Measurements from ENCODE around the gene IGF1R. TPM values are rescaled to one million over a fixed set of nuclear protein-coding genes. Genes with fewer than 3 reads are reported as not detected.

IGF1R gene
- polyA plus RNA-seq, 1 experiment = 36.2 TPM

GRCh38 chr15:98786717-98787116, 138.4 kb downstream of the IGF1R start:
- no peaks in the 10 kb centered on the region for H3K27me3 ChIP-seq (ENCODE audit: control insufficient read depth, insufficient read depth, low read length)
- H3K36me3 ChIP-seq (ENCODE audit: control insufficient read depth, insufficient read depth, low read length) = no peaks in the 10 kb centered on the region
- CTCF ChIA-PET = no interaction called here
- TF ChIP-seq CTCF (IDR thresholded peaks at IDR 0.05; ENCODE audit: insufficient read depth, low read depth, low read length) = no peak
- DNase-seq (ENCODE audit: low read depth) = no peak
- POLR2A ChIA-PET = no interaction called here
- H3K4me3 ChIP-seq (ENCODE audit: low read depth, low read length) = no peak overlapping the region

GRCh38 chr15:98787194-98787593, 138.9 kb downstream of the IGF1R start:
- POLR2A ChIA-PET = no interaction called here
- CTCF ChIA-PET = no interaction called here
- DNase-seq (ENCODE audit: low read depth) = no peak

GRCh38 chr15:98787936-98788757, 139.8 kb downstream of the IGF1R start:
- POLR2A ChIA-PET = no interaction called here

More at GRCh38 chr15:98787194-98787593, 138.9 kb downstream of the IGF1R start:
- TF ChIP-seq CTCF (IDR thresholded peaks at IDR 0.05; ENCODE audit: insufficient read depth, low read depth, low read length) = no peak
- Histone ChIP-seq H3K27me3 (ENCODE audit: control insufficient read depth, insufficient read depth, low read length) (no peaks in the 10 kb centered on the region), H3K4me3 (ENCODE audit: low read depth, low read length) (no peak overlapping the region), H3K36me3 (ENCODE audit: control insufficient read depth, insufficient read depth, low read length) (no peaks in the 10 kb centered on the region)

GRCh38 chr15:98789020-98789419, 140.7 kb downstream of the IGF1R start:
- H3K27me3 ChIP-seq (ENCODE audit: control insufficient read depth, insufficient read depth, low read length) = no peaks in the 10 kb centered on the region
- H3K36me3 ChIP-seq (ENCODE audit: control insufficient read depth, insufficient read depth, low read length) = no peaks in the 10 kb centered on the region
- ChIA-PET POLR2A (interaction anchor here (0.6 kb wide), 1 partner anchor 277 kb away, joined by 4 read pairs; no protein-coding TSS in a partner anchor), CTCF (interaction anchor here (0.7 to 1.4 kb wide), 4 partner anchors 9 to 142 kb away, joined by 3 to 5 read pairs (median 3); no protein-coding TSS in a partner anchor)
- no peak for TF ChIP-seq CTCF (IDR thresholded peaks at IDR 0.05; ENCODE audit: insufficient read depth, low read depth, low read length)
- no peak overlapping the region for H3K4me3 ChIP-seq (ENCODE audit: low read depth, low read length)
- DNase-seq (ENCODE audit: low read depth) = no peak

More at GRCh38 chr15:98787936-98788757, 139.8 kb downstream of the IGF1R start:
- no peak for TF ChIP-seq CTCF (IDR thresholded peaks at IDR 0.05; ENCODE audit: insufficient read depth, low read depth, low read length)
- H3K27me3 ChIP-seq (ENCODE audit: control insufficient read depth, insufficient read depth, low read length) = no peaks in the 10 kb centered on the region
- CTCF ChIA-PET = interaction anchor here (0.7 to 0.8 kb wide), 2 partner anchors 37 to 129 kb away, joined by 3 to 5 read pairs; no protein-coding TSS in a partner anchor
- no peaks in the 10 kb centered on the region for H3K36me3 ChIP-seq (ENCODE audit: control insufficient read depth, insufficient read depth, low read length)
- DNase-seq (ENCODE audit: low read depth) = no peak
- H3K4me3 ChIP-seq (ENCODE audit: low read depth, low read length) = no peak overlapping the region

- TF ChIP-seq CTCF (IDR thresholded peaks at IDR 0.05; ENCODE audit: insufficient read depth, low read depth, low read length) = no peak
- DNase-seq (ENCODE audit: low read depth) = no peak
- ChIA-PET POLR2A (no interaction called here), CTCF (interaction anchor here (1.1 to 2.0 kb wide), 5 partner anchors 10 to 286 kb away, joined by 3 to 8 read pairs (median 3); no protein-coding TSS in a partner anchor)
- no peaks in the 10 kb centered on the region for H3K27me3 ChIP-seq (ENCODE audit: control insufficient read depth, insufficient read depth, low read length)
- no peaks in the 10 kb centered on the region for H3K36me3 ChIP-seq (ENCODE audit: control insufficient read depth, insufficient read depth, low read length)
- H3K4me3 ChIP-seq (ENCODE audit: low read depth, low read length) = no peak overlapping the region
Observed at GRCh38 chr15:98790270-98790669, 141.9 kb downstream of the IGF1R start.
